ENCODE data around the gene PTPRO.

The PTPRO gene

DNA sequence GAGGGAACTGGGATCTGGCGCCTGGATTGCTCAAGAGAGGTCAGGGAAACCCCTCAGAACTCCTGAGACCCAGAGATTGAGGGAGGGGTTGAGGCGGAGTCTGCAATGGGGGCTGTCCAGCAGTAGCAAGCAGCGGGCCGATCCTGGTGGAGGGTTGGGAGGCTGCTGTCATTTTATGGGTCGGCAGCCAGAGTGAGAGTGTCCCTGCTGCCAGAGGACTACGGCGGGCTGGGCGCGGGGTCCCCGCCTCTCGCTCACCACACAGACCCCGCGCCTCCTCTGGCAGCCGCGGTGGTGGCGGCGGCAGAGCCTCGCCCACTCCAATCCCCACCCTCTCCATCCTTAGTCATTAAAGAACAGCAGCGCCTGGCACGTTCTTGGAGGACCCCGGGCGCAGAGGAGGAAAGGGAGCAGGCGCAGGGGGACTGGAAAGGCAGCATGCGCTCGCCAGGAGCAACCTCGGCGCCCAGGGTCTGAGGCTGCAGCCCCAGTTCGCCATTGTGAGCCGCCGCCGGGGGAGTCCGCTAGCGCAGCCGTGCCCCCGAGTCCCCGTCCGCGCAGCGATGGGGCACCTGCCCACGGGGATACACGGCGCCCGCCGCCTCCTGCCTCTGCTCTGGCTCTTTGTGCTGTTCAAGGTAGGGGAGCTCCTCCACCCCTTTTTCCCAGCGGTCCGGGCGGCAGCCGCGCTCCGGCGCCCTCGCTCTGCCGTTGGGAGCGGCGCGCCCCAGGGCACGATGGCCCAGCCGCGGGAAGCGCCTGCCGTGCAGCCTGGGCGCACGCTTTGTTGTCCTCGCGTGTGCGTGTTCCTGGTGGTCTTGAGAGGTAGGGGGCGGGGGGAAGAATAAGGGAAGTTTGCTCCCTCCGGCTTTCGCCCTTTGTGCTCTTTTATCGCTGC, at the start of gene PTPRO:
TSS of gene PTPRO (plus strand) at position 345 of the 898 bp plus-strand sequence.
- DNase-seq (ENCODE audit: low read depth): no peak

DNA sequence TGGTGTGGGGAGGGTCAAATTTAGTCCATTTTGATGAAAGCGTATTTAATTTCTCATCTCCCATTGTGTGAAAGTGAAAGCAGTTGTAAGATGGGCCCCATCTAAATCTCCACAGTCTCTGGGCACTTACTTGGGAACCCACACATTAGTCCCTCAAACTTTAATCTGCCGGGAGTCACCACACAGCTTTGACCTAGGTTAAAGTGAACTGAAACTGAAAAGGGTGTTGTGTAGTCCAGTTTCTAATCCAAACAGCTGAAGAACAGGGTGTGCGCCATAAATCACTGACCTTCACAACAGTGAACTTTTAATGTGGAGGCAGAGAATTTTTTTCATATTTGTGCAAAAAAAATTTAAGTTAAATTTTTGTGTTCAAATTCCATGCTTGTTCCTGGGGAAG, 48.4 kb upstream of the PTPRO start:
- no peak for DNase-seq (ENCODE audit: low read depth)

DNA sequence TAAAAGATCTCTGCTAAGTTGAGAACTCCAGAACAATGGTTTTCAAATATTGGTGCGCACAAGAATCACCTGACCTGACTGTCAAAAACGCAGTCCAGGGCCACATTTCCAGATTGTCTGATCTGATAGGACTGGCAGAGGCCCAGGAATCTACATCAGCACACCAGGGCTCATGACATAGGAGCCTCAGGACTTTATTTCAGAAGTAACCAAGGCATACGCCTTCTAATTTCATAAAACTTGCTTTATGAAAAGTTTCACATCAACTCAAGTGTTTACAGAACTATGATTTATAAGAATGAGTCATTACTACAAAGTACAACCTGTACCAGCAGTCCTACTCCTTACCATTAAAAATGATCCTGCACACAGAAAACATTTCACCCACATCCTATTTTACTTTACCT, 47.7 kb upstream of the PTPRO start:
- DNase-seq (ENCODE audit: low read depth): no peak

DNA sequence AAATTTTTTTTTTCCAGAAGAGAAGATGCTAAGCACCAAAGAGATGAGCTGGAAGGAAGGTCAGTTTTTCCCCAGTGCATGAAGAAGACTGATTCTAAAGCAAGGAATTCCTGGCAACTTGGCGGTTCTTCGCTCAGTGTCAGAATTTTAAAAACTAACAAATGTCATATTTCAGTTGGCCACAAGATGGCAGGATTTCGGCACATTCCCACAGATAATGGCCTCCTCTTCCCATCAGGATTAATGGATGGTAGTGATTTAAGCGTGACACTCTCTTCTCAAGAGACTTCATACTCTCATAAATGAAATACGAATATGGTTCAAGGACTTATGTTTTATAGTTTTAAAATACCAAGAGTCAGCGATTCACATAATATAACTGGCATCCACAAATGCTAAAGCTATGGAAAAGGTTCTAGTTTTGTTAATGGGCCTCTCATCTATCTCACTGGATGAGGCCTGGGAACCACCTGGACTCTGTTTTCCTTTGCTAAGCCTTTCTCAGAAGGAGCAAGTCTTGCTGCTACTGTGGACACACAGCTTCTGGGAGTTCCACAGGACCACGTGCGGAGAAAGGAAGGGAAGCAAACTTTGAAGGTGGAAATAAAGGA, 46.1 kb upstream of the PTPRO start:
- DNase-seq (ENCODE audit: low read depth): no peak

DNA sequence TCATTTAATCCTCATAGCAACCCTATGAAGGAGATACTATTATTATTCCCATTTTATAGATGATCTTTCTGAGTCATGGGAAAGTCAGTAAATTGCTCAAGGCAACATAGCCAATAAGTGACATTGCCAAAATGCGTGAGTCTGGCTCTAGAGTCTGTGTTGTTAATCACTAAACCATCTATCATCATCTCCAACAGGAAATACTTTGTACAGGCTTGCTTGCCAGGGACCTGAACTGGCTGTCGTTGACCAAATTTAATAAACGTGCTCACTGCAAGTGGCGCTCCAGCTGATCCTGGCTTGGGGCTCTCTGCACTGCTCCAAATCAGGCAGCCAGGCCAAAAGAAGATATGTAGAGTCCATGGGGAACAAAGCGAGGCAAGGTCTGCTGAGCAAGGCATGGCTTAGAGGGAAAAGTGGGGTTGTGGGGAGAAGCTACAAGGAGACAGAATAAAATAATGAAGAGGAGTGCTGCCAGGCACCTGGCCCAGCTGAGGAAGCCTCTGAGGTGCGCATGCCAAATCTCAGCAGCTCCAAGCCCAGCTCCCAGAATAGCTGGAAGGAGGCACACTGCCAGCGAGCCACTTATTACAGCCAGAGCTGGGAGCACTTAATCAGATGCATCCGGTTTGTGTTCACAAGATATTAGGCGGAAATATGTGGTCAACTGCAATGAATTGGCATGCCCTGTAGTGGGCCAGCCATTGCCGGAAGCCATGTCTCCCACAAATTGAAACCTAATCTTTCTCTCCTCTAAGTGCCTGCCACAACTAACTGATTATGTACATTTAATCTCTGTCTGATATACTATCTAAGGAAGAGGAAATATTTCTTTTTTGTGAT, 43.3 kb upstream of the PTPRO start:
- no peak for DNase-seq (ENCODE audit: low read depth)

DNA sequence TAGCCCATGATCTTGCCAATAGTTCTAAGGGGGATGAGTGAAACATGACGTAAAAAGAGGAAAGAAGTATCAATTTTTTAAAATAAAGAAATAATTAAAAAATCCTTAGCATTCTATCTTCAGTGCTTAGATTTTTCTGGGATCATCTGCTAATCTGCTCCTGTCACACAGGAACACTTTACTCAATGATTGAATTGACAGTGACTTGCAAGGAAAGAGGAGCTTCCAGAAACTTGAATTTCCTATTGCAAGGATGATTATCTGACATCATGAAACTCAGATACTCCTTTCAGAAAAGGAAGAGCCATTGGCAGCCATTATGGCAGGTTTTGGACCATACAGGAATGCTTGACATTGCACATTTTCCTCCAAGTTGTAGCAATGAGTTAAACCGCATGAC, 41.4 kb upstream of the PTPRO start:
- no peak for DNase-seq (ENCODE audit: low read depth)

DNA sequence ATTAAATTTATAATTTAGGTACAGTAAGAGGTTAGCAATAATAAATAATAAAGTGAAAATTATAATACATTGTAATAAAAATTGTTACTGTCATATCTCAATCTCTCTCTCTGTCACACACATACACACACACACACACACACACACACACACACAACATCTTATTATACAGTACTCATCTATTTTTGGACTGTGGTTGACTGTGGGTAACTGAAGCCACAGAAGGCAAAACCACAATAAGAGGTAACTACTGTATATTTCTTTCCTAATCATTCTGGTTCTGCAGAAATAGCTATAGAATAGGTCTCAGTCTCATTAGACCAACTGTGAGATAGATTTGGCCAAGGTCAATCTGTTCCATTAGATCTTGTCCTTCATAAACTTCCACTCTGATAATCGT, 33.1 kb upstream of the PTPRO start:
- DNase-seq (ENCODE audit: low read depth): no peak

DNA sequence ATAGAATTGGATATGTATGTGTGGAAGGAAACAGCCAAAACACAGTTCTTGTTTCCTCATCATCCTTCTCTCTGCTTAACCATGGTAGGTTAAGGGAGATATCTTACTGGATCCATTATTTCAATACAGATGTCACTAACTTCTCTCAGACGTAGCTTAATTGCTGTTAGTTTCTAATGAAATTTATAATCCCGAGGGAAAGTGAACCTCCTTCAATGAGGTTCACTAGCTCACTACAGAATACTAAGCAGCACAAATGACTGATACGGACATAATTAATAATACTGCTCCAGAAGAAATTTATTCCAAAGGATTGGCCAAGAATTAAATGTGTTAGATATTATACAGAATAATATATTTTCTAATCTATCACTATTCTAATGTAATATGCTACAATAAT, 28.6 kb upstream of the PTPRO start:
- no peak for DNase-seq (ENCODE audit: low read depth)

DNA sequence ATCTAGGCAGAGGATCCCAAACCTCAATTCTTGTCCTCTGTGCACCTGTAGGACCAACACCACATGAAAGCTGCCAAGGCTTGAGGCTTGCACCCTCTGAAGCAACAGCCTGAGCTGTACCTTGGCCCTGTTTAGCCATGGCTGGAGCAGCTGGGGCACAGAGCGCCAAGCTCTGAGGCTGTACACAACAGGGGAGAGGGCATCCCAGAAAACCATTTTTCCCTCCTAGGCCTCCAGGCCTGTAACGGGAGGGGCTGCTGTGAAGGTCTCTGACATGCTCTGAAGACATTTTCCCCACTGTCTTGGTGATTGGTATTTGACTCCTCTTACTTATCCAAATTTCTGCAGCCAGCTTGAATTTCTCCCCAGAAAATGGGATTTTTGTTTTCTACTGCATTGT, 22.4 kb upstream of the PTPRO start:
- DNase-seq (ENCODE audit: low read depth): no peak

DNA sequence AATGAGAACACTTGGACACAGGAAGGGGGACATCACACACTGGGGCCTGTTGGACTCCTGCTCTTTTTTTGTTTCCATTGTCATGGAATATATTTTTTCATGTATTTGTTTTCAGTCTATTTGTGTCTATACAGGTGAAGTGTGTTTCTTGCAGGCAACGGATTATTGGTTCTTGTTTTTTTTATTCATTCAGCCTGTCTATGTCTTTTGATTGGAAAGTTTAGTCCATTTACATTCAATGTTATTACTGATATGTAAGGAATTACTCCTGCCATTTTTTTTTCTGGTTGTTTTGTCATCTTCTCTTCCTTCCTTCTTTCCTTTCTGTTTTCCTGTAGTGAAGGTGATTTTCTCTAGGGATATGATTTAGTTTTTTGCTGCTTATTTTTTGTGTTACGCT, 18.0 kb upstream of the PTPRO start:
- no peak for DNase-seq (ENCODE audit: low read depth)

DNA sequence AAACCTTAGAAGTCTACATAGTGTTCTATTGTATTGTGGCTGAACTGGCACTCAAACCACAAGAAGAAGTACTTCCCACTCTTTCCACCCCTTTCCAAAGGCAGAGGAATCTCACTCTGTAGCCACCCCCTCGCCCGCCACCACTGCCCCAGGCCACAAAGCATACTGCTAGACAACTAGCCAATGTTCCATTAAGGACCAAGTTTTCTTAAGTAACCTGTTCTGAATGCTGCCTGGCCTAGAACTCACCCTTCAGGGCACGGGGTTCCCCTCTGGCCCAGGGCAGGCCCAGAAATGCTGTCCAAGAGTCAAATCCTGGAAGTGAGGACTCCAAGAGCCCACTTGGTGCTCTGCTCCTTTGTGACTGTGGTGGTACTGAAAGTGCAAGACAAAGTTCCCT, 15.7 kb upstream of the PTPRO start:
- DNase-seq (ENCODE audit: low read depth): no peak

DNA sequence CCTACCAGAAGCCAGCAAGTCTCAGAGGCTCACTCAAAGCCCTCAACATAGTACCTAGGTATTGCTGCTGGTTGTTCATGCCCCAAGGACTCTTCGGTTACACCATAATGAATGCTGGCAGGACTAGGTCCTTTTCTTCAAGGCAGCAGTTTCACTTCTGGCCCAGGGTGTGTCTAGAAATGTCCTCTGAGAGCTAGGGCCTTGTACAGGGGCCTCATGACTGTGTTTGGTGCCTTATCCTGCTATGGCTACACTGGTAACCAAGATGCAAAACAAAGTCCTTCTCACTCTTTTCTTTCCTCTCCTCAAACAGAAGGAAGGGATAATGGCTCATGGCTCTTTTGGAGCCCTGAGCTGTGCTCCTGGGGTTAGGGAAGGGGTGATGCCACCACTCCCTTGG, 15.2 kb upstream of the PTPRO start:
- no peak for DNase-seq (ENCODE audit: low read depth)

DNA sequence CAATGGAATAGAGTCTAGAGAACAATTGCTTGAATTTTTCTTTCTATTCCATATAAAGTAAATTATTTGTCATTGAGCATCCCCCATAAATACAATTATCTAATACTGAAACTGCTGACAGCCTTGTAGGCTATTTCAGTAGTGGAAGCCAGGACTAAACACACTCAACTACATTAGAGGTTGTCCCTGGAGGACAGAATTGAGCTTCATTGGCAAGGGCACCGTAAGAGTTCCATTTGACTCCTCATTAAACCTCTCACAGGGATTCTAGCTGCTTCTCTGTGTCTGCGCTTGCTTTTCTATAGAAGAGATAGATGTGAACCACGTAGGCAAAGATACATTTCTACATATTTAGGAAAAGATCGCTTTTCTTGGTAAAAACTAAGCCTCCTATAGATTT, 3.5 kb upstream of the PTPRO start:
- DNase-seq (ENCODE audit: low read depth): no peak

DNA sequence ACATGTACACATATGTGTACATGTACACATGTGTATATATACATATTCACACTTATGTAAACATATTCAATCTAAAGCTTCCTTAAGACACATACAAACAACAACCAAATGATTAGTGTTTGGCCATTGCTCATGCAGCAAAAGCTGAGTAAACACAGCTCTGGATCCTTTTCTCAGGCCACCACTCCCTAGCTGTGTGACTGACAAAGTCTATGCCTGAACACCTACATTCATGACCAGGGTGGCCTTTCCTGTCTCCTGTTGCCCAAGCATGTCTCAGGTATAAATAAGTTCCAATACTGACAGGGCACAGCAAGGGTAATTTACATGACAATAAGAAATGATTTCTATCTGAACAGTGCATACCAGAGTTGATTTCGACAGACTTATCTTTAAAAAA, 1.4 kb upstream of the PTPRO start:
- DNase-seq (ENCODE audit: low read depth): no peak

DNA sequence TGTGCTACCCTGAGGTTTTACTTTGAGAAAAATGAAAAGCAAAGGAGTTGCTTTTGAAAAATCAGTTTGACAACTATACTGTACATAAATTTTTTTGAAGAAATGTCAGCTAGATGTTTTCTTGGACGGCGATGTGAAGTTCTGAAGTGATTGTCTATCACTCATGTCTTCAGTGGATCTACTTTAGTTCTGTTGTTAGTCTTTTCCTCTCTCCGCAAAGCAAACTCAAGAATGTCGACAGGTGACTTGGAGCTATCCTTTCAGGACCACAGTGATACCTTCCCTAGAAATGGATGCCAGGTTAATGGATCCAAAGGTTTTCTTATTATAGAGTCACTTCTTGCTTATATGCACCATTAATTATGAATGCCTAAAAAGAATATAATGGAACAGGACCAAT, 1.2 kb downstream of the PTPRO start:
- no peak for DNase-seq (ENCODE audit: low read depth)

DNA sequence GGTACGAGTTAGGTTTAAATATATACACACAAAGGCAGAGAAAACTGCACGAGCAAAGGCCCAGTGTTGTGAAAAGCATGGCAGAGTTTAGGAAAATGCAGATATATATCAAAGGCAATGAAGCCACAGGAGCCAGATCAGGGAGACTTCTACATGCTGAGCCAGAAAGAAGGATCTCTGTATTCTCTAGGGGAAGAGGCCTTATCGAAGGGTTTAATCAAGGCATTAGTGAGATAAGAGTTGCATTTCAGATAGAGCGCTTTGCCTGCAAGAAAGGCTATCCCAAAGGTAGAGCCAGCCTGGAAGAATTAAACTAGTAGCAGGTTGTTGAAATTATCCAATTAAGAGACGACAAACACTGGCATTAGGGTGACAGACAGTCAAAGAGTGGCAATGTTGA, 7.6 kb downstream of the PTPRO start:
- no peak for DNase-seq (ENCODE audit: low read depth)

DNA sequence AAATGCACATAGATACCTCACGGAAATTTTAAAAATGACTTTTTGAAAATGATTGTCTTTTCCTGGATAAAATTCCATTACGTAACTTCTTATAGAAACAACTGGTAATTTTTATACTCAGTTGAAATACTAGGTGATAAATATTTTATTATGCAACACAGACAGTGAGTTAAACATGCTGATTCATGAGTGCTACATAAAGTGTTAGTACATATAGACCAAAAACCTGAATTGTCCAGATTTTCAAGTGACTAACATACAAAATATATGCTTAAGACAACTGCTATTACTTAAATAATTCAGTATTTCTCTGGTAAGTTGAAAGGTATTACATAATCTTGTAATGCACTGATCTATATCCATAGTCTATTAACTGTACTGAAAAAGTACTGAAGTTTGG, 11.9 kb downstream of the PTPRO start:
- DNase-seq (ENCODE audit: low read depth): no peak

DNA sequence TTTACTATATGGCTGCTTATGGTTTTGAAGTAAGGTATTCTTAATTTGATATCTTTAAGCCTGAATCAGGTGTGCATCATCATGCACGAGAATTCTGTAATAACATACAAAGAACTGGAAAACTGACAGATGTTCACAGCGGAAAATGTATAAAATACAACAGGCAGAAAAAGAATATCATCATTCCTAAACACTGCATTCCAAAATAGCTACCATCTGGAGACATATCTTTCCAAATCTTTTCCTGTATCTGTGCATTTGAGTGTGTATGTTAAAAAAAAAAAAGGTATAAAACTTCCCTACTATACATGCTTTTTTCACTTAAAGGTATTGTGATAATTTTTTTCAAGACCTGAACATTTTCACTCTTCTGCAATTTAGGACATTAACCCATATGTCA, 13.7 kb downstream of the PTPRO start:
- no peak for DNase-seq (ENCODE audit: low read depth)

DNA sequence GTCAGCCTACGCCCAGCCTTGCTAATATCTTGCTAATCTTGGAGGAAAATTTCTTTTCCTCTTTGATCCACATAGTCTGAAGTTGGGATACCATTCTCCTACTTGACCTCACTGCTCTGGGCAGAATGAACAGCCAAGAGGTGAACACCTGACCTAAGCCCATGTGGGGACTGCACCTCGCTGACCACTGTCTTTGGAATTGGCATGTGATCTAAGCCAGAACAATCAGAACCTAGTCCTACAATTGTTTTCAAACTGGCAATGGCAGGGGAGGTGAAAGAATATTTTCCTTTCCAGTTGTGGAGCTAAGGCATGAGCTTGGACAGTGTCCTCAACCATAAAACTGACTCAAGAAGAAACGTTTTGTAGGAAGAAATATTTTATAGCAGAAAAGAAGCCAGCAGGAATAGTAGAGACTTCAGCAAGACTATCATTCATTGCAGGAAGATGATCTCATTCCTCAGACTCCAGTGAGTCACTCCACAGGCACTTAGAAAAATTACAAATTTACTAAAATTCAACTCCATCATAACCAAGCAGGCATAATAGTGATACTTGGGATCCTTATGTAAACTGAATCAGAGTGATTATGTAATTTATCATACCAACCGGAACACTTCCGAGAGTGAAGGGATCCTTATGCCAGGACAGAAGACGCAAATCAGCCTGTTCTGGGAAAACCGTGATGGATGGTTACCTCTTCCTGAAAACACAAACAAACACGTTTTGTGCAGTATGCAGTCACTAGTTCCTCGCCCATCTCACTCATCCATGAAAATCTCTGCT, 14.7 kb downstream of the PTPRO start:
- DNase-seq (ENCODE audit: low read depth): no peak

DNA sequence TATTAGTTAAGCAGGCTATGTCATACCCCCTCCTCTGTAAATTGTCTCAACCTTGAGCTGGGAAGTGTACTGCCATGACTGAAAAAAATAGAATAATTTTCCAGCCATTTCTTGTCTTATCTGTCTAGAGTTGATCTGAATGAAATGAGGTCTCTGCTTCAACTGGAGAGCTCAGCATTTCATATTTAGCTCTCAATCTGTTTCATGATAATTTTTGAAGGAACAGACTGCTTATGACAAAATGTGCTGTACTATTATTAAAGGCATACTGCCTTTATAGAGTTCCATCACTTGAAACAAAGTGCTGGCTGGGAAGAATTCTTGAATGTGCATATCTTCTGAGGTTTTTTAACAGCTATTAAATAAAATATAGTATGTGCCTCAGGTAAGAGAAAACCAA, 19.1 kb downstream of the PTPRO start:
- DNase-seq (ENCODE audit: low read depth): no peak

DNA sequence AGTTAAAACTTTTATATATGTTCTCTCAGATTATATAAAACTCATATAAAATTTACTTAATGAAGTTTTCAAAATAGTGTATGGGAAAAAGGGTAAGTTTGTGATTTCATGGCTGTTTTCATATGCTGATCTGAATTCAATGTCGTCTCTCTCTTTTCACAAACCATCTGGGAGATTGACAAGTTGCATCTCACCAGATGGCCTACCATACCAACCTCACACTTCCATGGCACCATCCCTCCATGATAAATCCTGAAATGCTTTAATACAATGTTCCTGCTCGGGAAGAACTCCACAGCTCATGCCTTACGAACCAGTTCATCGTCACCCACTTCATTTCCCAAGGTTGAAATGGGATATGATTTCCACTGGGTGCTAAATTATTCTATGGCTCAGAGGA, 22.3 kb downstream of the PTPRO start:
- DNase-seq (ENCODE audit: low read depth): no peak

DNA sequence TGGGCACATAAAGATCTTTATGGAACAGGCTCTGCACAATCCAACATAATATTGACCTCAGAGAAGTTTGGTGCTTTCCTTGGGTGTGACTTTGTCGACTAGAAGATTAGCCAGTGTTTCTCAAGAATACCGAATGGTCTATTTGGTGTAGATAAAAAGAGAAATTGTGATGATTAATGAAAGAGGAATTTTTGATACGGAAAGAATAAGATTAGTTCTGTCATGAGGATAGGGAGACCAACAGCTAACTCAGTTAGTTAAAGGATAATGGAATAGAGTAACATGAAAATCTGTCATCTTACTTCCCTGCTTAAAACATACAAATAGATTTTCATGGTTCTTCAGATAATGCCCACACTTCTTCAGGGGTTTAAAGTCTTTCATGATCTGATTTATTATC, 24.2 kb downstream of the PTPRO start:
- no peak for DNase-seq (ENCODE audit: low read depth)

All from stimulated activated CD8-positive, alpha-beta memory T cell treated with anti-CD3 and anti-CD28 coated beads, Interleukin-15, amount 100 ng/mL, for 1 hour (primary cell).